ES-I3 (cell line): ENCODE measurements around the gene PPP1R1B.

Experiments
- H3K36me3 ChIP-seq: 2 replicates; pipeline ENCODE4 v1.6.1; 2013; ENCODE audit warnings: mild to moderate bottlenecking, low read length, control low read depth, moderate library complexity; ENCODE audit not compliant: insufficient read depth
- H3K4me1 ChIP-seq: 2 replicates; pipeline ENCODE4 v1.6.1; 2013; ENCODE audit warnings: mild to moderate bottlenecking, control low read depth, low read length; ENCODE audit not compliant: insufficient read depth
- H3K9ac ChIP-seq: 2 replicates; pipeline ENCODE4 v1.6.1; 2013; ENCODE audit warnings: low read depth, mild to moderate bottlenecking, low read length, moderate library complexity
- H3K9me3 ChIP-seq: 2 replicates; pipeline ENCODE4 v1.6.1; 2013; ENCODE audit warnings: mild to moderate bottlenecking, low read length, moderate library complexity; ENCODE audit not compliant: control insufficient read depth, insufficient read depth

PPP1R1B gene

GRCh38 chr17:39658346-39658745 is 31.6 kb downstream of the PPP1R1B start:
- Histone ChIP-seq H3K9ac (no peak overlapping the region), H3K4me1 (peaks cover 8% of the 10 kb centered on the region; the same call in 1 of the 2 replicates), H3K9me3 (no peaks in the 10 kb centered on the region), H3K36me3 (no peaks in the 10 kb centered on the region; the same call in 1 of the 2 replicates)

- no peak overlapping the region for H3K9ac ChIP-seq
- H3K9me3 ChIP-seq: no peaks in the 10 kb centered on the region
- no peaks in the 10 kb centered on the region; the same call in 1 of the 2 replicates for H3K36me3 ChIP-seq
- H3K4me1 ChIP-seq: peaks cover 5% of the 10 kb centered on the region; the same call in 1 of the 2 replicates
Observed at GRCh38 chr17:39658760-39659159, 32.0 kb downstream of the PPP1R1B start.

DNA sequence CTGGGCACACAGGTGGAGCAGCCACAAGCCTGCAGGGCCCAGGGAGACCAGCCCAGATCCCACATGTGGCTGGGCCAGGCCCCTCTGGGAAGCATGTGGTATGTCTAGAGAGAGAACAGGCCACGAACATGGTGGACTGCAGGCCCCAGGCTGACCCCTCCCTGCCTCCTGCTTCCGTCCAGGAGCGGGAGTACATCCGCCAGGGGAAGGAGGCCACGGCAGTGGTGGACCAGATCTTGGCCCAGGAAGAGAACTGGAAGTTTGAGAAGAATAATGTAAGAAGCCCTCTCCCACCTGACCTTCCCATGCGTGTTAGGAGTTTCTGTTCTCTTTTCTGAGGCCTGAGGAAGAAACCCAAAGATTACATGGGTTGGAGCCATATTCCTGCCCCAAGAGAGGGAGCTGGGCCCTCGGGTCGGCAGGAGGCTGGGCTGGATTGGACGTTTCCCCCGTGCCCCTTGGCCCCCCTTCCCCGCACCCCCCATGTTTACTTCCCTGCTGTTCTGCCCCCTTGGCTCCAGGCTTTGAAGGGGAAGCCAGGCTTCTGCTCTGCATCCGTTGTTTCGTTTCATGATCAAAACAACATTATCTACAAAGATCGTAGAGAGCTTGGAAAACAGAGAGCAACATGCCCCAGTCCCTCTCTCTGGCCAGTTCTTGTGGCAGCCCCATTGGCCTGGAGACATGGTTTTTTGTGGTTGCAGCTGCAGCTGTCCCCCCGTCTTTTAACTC is 32.7 kb downstream of the PPP1R1B start:
- Histone ChIP-seq H3K9me3 (no peaks in the 10 kb centered on the region), H3K4me1 (peaks cover 11% of the 10 kb centered on the region), H3K9ac (no peak overlapping the region), H3K36me3 (no peaks in the 10 kb centered on the region; the same call in 1 of the 2 replicates)

- no peaks in the 10 kb centered on the region; the same call in 1 of the 2 replicates for H3K36me3 ChIP-seq
- H3K4me1 ChIP-seq: peaks cover 16% of the 10 kb centered on the region
- no peaks in the 10 kb centered on the region for H3K9me3 ChIP-seq
- H3K9ac ChIP-seq: no peak overlapping the region
Observed at GRCh38 chr17:39660011-39660360, 33.2 kb downstream of the PPP1R1B start.

DNA sequence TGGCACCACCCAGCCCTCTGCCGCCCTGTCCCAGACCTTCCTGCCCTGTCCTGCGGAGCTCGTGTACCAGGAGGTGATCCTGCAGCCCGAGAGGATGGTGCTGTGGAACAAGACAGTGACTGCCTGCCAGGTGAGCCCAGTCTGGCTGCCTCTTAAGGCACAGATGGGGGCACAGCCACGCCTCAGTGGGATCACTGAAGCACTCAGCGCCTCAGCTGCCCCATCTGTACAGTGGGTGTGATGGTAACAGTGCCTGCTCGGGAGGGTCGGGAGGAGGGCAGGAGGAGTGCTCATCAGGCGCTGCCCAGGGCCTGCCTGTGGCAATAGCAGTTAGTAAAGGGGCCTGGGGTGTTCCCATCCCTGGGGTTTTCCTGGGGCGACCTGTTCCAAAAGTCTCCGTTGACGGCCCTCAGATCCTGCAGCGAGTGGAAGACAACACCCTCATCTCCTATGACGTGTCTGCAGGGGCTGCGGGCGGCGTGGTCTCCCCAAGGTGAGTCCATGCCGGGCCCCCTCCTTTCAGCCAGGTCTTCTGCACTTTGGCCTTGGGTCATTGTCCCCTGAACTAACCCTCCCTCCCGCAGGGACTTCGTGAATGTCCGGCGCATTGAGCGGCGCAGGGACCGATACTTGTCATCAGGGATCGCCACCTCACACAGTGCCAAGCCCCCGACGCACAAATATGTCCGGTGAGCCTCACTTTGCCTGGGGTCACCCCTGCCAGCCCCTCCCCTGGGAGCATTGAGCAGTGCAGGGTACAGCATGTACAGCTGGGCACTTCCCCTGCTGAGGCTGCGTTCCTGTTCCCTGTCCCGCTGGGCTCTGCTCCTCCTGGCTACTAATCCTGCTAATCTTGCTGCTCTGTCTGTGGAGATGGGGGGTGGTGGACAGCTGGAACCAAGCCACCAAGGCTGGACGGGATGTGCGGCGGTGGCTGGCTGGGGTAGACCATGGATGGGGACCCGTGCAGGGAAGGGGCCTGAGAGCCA is 33.9 kb downstream of the PPP1R1B start:
- Histone ChIP-seq H3K9me3 (no peaks in the 10 kb centered on the region), H3K9ac (no peak overlapping the region), H3K36me3 (no peaks in the 10 kb centered on the region; the same call in 1 of the 2 replicates), H3K4me1 (peaks cover 23% of the 10 kb centered on the region)

GRCh38 chr17:39661744-39662541 is 35.2 kb downstream of the PPP1R1B start:
- Histone ChIP-seq H3K9me3 (no peaks in the 10 kb centered on the region), H3K36me3 (no peaks in the 10 kb centered on the region; the same call in 1 of the 2 replicates), H3K4me1 (peaks cover 34% of the 10 kb centered on the region), H3K9ac (no peak overlapping the region; the same call in 1 of the 2 replicates)

DNA sequence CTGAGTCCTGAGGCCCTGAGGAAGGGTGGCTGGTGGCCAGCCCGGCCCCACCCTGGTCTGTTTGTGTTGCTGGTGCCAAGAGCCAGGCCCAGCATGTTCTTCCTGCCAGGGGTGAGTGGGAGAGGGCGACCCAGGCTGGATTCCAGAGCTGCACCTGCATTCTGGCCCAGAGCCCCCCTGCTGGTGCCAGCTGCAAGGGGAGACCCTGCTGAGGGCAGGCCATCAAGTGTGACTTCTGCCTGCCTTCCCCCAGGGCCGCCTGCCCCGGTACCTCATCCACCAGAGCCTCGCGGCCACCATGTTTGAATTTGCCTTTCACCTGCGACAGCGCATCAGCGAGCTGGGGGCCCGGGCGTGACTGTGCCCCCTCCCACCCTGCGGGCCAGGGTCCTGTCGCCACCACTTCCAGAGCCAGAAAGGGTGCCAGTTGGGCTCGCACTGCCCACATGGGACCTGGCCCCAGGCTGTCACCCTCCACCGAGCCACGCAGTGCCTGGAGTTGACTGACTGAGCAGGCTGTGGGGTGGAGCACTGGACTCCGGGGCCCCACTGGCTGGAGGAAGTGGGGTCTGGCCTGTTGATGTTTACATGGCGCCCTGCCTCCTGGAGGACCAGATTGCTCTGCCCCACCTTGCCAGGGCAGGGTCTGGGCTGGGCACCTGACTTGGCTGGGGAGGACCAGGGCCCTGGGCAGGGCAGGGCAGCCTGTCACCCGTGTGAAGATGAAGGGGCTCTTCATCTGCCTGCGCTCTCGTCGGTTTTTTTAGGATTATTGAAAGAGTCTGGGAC is 36.0 kb downstream of the PPP1R1B start:
- peaks cover 35% of the 10 kb centered on the region for H3K4me1 ChIP-seq
- no peak overlapping the region for H3K9ac ChIP-seq
- H3K9me3 ChIP-seq: no peaks in the 10 kb centered on the region
- H3K36me3 ChIP-seq: no peaks in the 10 kb centered on the region; the same call in 1 of the 2 replicates

- Histone ChIP-seq H3K36me3 (no peaks in the 10 kb centered on the region; the same call in 1 of the 2 replicates), H3K9me3 (no peaks in the 10 kb centered on the region), H3K4me1 (peaks cover 35% of the 10 kb centered on the region), H3K9ac (no peak overlapping the region)
Observed at GRCh38 chr17:39663340-39663687, 36.6 kb downstream of the PPP1R1B start.

GRCh38 chr17:39663688-39664580 is 37.2 kb downstream of the PPP1R1B start:
- peak overlapping the region; percentile 47; the same call in 1 of the 2 replicates for H3K9ac ChIP-seq
- H3K9me3 ChIP-seq: no peaks in the 10 kb centered on the region
- no peaks in the 10 kb centered on the region; the same call in 1 of the 2 replicates for H3K36me3 ChIP-seq
- peaks cover 35% of the 10 kb centered on the region for H3K4me1 ChIP-seq

GRCh38 chr17:39664581-39665561 is 38.1 kb downstream of the PPP1R1B start, which contains the start of gene TCAP:
TSS of gene TCAP (plus strand) at chr17:39665349. CDS start at chr17:39665360, 11 bp downstream.
- Histone ChIP-seq H3K36me3 (no peaks in the 10 kb centered on the region; the same call in 1 of the 2 replicates), H3K9ac (peak within 1 kb of the TSS; percentile 47; the same call in 1 of the 2 replicates), H3K4me1 (peaks cover 35% of the 10 kb centered on the region), H3K9me3 (no peaks in the 10 kb centered on the region)

GRCh38 chr17:39665642-39666224 is 39.0 kb downstream of the PPP1R1B start:
- Histone ChIP-seq H3K36me3 (no peaks in the 10 kb centered on the region; the same call in 1 of the 2 replicates), H3K4me1 (peaks cover 35% of the 10 kb centered on the region), H3K9ac (no peak overlapping the region), H3K9me3 (no peaks in the 10 kb centered on the region)
